Heart right ventricle (tissue), 16 donors: ENCODE results near the gene DAPL1. TPM values are rescaled to one million over a fixed set of nuclear protein-coding genes. Genes with fewer than 3 reads are reported as not detected.

Experiments
- ATAC-seq, 8 donors: fragments of 200-7000 bp; cut with Tn5 transposase; one replicate each; pipeline ENCODE4 v1.9.1; 2020; ENCODE audit warnings: mild to moderate bottlenecking in 8 of 8, moderate library complexity in 8 of 8, moderate number of reproducible peaks in 1 of 8
- DNase-seq, 2 donors: peaks; one replicate each; pipeline ENCODE4 v3.0.0-alpha.2; 2020
- H3K27ac ChIP-seq, 10 donors: fragments of 200-600 bp; sonication (generic) in 2 of 10; one replicate each; pipeline versions ENCODE4 v1.5.0 to v1.8.0; 2020 to 2022; ENCODE audit warnings: mild to moderate bottlenecking in 3 of 10
- H3K27me3 ChIP-seq, 7 donors: fragments of 200-600 bp; one replicate each; pipeline ENCODE4 v1.8.0; 2021 to 2022; ENCODE audit warnings: mild to moderate bottlenecking in 2 of 7
- H3K36me3 ChIP-seq, 9 donors: fragments of 200-600 bp; sonication (generic) in 1 of 9; one replicate each; pipeline versions ENCODE4 v1.5.0 to v1.8.0; 2020 to 2022; ENCODE audit warnings: mild to moderate bottlenecking in 2 of 9
- H3K4me1 ChIP-seq, 9 donors: fragments of 200-600 bp; sonication (generic) in 1 of 9; one replicate each; pipeline versions ENCODE4 v1.5.0 to v1.8.0; 2020 to 2022; ENCODE audit warnings: mild to moderate bottlenecking in 4 of 9
- H3K4me3 ChIP-seq, 10 donors: fragments of 200-600 bp; sonication (generic) in 2 of 10; one replicate each; pipeline versions ENCODE4 v1.5.0 to v1.8.0; 2020 to 2022; ENCODE audit warnings: mild to moderate bottlenecking in 7 of 10, moderate library complexity in 2 of 10
- H3K9me3 ChIP-seq, 11 donors: fragments of 200-600 bp in 10 of 11; sonication (generic) in 2 of 11; one replicate each; pipeline versions ENCODE4 v1.5.0 to v1.8.0; 2013 to 2022; ENCODE audit warnings: mild to moderate bottlenecking in 2 of 11, control low read depth in 1 of 11, moderate library complexity in 1 of 11
- WGBS, 2 donors: extraction: QIAGEN DNeasy Blood & Tissue Kit; methylation state at CpG; one replicate each; pipeline ENCODE4 v1.1.7; 2013; ENCODE audit warnings: inconsistent platforms in 1 of 2; 5-methylcytosine and 5-hydroxymethylcytosine counted together
- intact Hi-C, 10 donors: fragments of 100-400 bp; cut with DNase I; formaldehyde crosslinking; loops; one replicate each; pipeline versions ENCODE4 v1.11.1 to v1.14.2; 2022
- polyA plus RNA-seq, 2 donors: library from polyadenylated mRNA; stranded (reverse); fragments of 200-250 nt; gene quantifications; one replicate each; pipeline ENCODE4 v1.2.3, GENCODE V29; 2013
- total RNA-seq, 10 donors: library from RNA; stranded (reverse); fragmentation: NEBNext Ultra II Directional in 3 of 10; extraction: Animal tissue kit (Norgen Biotek cat#: 25700) in 3 of 10; gene quantifications; one replicate each; pipeline versions ENCODE4 v1.2.1 to v1.2.4, GENCODE V29; 2021 to 2023
- TF ChIP-seq, protein P1 (sequence below), 9 donors: fragments of 200-600 bp; sonication (generic) in 2 of 9; IDR thresholded peaks; one replicate each; pipeline versions ENCODE4 v1.5.0 to v1.8.0; 2021 to 2022; ENCODE audit warnings: antibody characterized with exemption in 9 of 9, mild to moderate bottlenecking in 5 of 9, moderate library complexity in 1 of 9
- donor health status: Arrhythmogenic right ventricular cardiomyopathy.
- donor health status: ischemic (EF 13 %, LVEDD 7.1; RV severe dilation, severe dysfunction).
- donor health status: healthy with polysubstance abuse.
- donor health status: DM: no; HTN: yes; CAD: no.
- donor health status: DM: no; HTN: no; CAD: no.
- donor health status: ischemic (EF 25% LVEDD 6.9; RV normal size, moderate dysfunction).
- donor health status: ischemic (EF 25% LVEDD 5.7; RV mildly dilated, moderate dysfunction).
- donor health status: healthy.
- donor health status: DM: yes; HTN: yes; CAD: no.
- donor health status: Ischemic cardiomyopathy.
- donor health status: ischemic (EF 35%, LVEDD 5.7; RV mildly dilated, moderate dysfunction).
- donor health status: nonischemic (EF 11% LVEDD 7.7; RV severe dilation, severe dysfunction).
- donor health status: DM: yes; HTN: yes; CAD: no.
- donor health status: PGD.
- donor health status: ischemic (EF 29% LVEDD 5.4; RV normal size, mild dysfunction).
- donor health status: nonischemic (EF 23%, LVEDD 6.1; RV moderate dilation, normal function).

DAPL1 gene
- total and polyA plus RNA-seq, 12 donors, result 0.87 TPM; not detected in 11

DNA sequence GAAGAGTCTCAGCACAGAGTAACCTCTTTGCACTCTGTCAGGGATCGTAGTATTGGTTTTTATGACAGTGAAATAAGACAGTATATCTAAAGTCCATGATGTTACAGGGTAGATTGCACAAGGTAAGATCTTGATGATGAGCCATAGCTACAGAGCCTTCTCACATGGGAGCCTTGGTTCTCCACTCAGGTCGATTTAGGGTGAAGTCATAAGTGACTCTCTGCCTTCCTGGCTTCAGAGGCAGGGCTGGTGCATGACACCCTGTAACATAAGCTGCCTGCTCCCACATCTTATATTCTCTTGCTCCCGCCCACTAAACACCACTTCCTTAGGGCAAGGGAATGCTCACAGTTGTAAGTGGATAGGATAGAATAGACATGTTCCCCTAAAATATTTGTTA, 13.3 kb downstream of the DAPL1 start:
- no peak overlapping the region for H3K27ac ChIP-seq
- intact Hi-C loops, result no loop called here
- no peak overlapping the region for H3K4me3 ChIP-seq
- TF ChIP-seq, protein P1, sequence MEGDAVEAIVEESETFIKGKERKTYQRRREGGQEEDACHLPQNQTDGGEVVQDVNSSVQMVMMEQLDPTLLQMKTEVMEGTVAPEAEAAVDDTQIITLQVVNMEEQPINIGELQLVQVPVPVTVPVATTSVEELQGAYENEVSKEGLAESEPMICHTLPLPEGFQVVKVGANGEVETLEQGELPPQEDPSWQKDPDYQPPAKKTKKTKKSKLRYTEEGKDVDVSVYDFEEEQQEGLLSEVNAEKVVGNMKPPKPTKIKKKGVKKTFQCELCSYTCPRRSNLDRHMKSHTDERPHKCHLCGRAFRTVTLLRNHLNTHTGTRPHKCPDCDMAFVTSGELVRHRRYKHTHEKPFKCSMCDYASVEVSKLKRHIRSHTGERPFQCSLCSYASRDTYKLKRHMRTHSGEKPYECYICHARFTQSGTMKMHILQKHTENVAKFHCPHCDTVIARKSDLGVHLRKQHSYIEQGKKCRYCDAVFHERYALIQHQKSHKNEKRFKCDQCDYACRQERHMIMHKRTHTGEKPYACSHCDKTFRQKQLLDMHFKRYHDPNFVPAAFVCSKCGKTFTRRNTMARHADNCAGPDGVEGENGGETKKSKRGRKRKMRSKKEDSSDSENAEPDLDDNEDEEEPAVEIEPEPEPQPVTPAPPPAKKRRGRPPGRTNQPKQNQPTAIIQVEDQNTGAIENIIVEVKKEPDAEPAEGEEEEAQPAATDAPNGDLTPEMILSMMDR (IDR thresholded peaks at IDR 0.05), result no peak
- peaks cover 0 to 12% (median 0%) of the 10 kb centered on the region in 9 donors for H3K4me1 ChIP-seq
- no peaks in the 10 kb centered on the region for H3K27me3 ChIP-seq
- no peaks in the 10 kb centered on the region for H3K36me3 ChIP-seq
- DNase-seq (no peak), ATAC-seq (no peak)
- WGBS, 2 donors, result 95 to 96% methylated on average over 3 of the region's 3 CpGs
- H3K9me3 ChIP-seq, result no peaks in the 10 kb centered on the region

DNA sequence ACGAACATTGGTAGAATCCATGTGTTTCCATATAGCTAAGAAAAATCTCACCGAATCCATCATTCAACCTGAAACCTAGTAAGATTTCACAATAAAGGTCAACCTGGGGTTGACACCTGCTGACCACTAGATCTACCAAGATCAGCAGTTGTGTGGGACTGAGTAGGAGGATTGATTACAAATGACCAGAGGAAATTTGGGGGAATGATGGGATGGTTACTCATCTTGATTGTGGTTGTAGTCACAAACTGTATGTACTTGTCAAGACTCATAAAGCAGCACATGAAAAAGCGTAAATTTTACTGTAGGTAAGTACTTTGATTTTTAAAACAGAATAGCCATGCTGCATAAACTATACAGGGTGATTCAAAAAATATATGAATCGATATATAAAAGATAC, 14.7 kb downstream of the DAPL1 start:
- ATAC-seq (no peak), DNase-seq (no peak)
- no peaks in the 10 kb centered on the region for H3K36me3 ChIP-seq
- intact Hi-C loops, result no loop called here
- no peak overlapping the region for H3K4me3 ChIP-seq
- WGBS, 2 donors, result 68 to 71% methylated on average over 4 of the region's 4 CpGs
- H3K27ac ChIP-seq, result no peak overlapping the region
- peaks cover 0 to 5% (median 0%) of the 10 kb centered on the region in 9 donors for H3K4me1 ChIP-seq
- no peaks in the 10 kb centered on the region for H3K9me3 ChIP-seq
- no peaks in the 10 kb centered on the region for H3K27me3 ChIP-seq
- TF ChIP-seq, protein P1 (IDR thresholded peaks at IDR 0.05), result no peak

DNA sequence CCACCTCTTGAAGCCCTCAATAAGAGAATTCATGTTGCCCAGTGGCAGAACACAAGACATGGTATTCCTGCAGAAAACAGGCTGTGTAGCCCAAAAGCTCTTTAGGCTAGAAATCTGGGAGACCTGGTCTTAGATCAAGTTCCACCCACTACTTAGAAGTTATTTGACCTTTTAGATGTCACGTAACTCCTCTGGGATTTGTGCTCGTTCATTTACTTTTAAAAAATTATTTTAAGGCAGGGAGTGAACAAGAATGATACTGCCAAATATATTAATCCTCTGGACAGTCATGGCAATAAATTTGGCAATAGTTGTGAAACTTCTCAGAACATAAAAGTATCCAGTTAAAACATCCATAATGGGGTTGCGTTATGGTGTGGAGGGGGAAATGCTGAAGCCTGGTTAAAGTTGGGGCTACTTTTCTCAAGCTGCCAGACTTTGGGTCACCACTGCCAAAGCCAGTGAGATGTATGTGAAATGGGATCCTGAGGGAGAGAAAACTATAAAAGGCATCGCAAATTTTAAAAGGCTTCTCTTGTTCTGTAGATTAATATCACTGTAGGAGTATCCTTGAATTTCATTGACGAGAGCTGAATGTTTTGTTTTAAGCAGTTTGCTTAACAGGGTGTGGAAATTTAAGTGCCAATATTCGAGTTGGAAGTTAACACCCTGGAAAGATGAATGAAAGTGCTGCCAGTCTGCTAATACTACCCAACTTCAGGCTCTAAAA, 15.8 kb downstream of the DAPL1 start:
- H3K4me1 ChIP-seq, result no peaks in the 10 kb centered on the region
- no peaks in the 10 kb centered on the region for H3K27me3 ChIP-seq
- no peak overlapping the region for H3K4me3 ChIP-seq
- DNase-seq, result no peak
- no peak overlapping the region for H3K27ac ChIP-seq
- WGBS, 2 donors, result 63 to 65% methylated on average over 6 of the region's 6 CpGs
- intact Hi-C loops, result no loop called here
- H3K9me3 ChIP-seq, result no peaks in the 10 kb centered on the region
- TF ChIP-seq, protein P1 (IDR thresholded peaks at IDR 0.05), result no peak
- no peaks in the 10 kb centered on the region for H3K36me3 ChIP-seq
- no peak for ATAC-seq

DNA sequence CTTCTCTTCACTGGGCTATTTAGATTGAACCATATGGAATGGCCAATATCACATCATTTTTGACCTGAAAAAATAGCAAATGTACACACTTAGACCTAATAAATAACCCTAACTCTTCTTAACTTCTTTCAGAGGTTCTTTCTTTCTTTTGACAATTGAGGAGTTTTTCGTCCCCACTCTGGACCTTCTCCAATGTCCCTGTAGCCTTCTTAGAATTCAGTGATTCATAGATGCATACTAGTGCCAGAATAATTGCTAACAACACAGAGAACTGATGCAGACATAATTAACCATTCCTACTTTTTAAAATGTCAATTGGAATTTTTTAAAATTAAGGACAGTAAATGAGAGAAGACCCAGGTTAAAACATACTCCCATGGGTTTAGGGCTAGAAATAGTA, 20.0 kb downstream of the DAPL1 start:
- no peaks in the 10 kb centered on the region for H3K36me3 ChIP-seq
- TF ChIP-seq, protein P1 (IDR thresholded peaks at IDR 0.05), result no peak
- H3K27me3 ChIP-seq, result no peaks in the 10 kb centered on the region
- no peaks in the 10 kb centered on the region for H3K4me1 ChIP-seq
- no peak overlapping the region for H3K4me3 ChIP-seq
- ATAC-seq, result no peak
- intact Hi-C loops, result no loop called here
- no peaks in the 10 kb centered on the region for H3K9me3 ChIP-seq
- no peak for DNase-seq
- WGBS, 2 donors, result 79 to 80% methylated on average over 1 of the region's 1 CpG
- H3K27ac ChIP-seq, result no peak overlapping the region
